PC-9 (cell line): Measurements from ENCODE around the gene GALNT7. TPM values are rescaled to one million over a fixed set of nuclear protein-coding genes. Genes with fewer than 3 reads are reported as not detected.
A peak's percentile ranks its signal among the peaks of the same experiment; 100 is the strongest.
"Not testable (repeated sequence)": the region's sequence is repeated elsewhere in the genome, so short reads cannot be mapped to it uniquely, and the experiment has no call there.

Experiments
- BruUV-seq: library from RNA; stranded (reverse); fragments of 400-500 nt; replicated peaks from 2 replicates; lab custom pipeline; 2021; lab: Mats Ljungman, UMichigan
- CTCF ChIA-PET: fragments of 300-600 bp; sonication (Branson Sonifier 250); formaldehyde crosslinking; loops from one replicate; lab custom pipeline; 2022; ENCODE audit warnings: antibody characterized with exemption; lab: Charles Lee
- POLR2A ChIA-PET: fragments of 300-600 bp; sonication (Branson Sonifier 250); formaldehyde crosslinking; loops from one replicate; lab custom pipeline; 2022; ENCODE audit warnings: antibody characterized with exemption; ENCODE audit not compliant: unreplicated experiment; lab: Charles Lee
- DNase-seq, 2 experiments: peaks; one replicate each; pipeline versions ENCODE4 v3.0.0 to v3.0.0-alpha.2; 2015 to 2022; ENCODE audit warnings: mixed read lengths in 1 of 2
- H2AFZ ChIP-seq: fragments of 200-600 bp; sonication (generic); 2 replicates; pipeline ENCODE4 v1.8.1; 2017; ENCODE audit warnings: antibody characterized with exemption
- H3F3A ChIP-seq: fragments of 200-600 bp; sonication (generic); 2 replicates; pipeline ENCODE4 v1.8.1; 2017; ENCODE audit warnings: antibody characterized with exemption, mild to moderate bottlenecking, low read depth; ENCODE audit not compliant: insufficient read depth
- H3K27ac ChIP-seq: fragments of 200-600 bp; sonication (generic); 2 replicates; pipeline ENCODE4 v1.6.1; 2016; ENCODE audit warnings: mixed run types
- H3K27me3 ChIP-seq: fragments of 200-600 bp; sonication (generic); 2 replicates; pipeline ENCODE4 v1.6.1; 2016; ENCODE audit warnings: low read depth, mixed run types; ENCODE audit not compliant: insufficient read depth
- H3K36me3 ChIP-seq: fragments of 200-600 bp; sonication (generic); 2 replicates; pipeline ENCODE4 v1.6.1; 2016; ENCODE audit warnings: low read depth, mixed run types
- H3K4me1 ChIP-seq: fragments of 200-600 bp; sonication (generic); replicated peaks from 2 replicates; pipeline ENCODE4 v1.6.1; 2016; ENCODE audit warnings: mixed run types; ENCODE audit not compliant: insufficient read depth
- H3K4me2 ChIP-seq: fragments of 200-600 bp; sonication (generic); 2 replicates; pipeline ENCODE4 v1.6.1; 2017; ENCODE audit warnings: mixed run types
- H3K4me3 ChIP-seq: fragments of 200-600 bp; sonication (generic); 2 replicates; pipeline ENCODE4 v1.6.1; 2016; ENCODE audit warnings: mixed run types
- H3K79me2 ChIP-seq: fragments of 200-600 bp; sonication (generic); 2 replicates; pipeline ENCODE4 v1.6.1; 2017; ENCODE audit warnings: low read depth, mixed run types
- H3K9me2 ChIP-seq: fragments of 200-600 bp; sonication (generic); 2 replicates; pipeline ENCODE4 v1.8.1; 2017; ENCODE audit warnings: mild to moderate bottlenecking; ENCODE audit not compliant: insufficient read depth
- H3K9me3 ChIP-seq: fragments of 200-600 bp; sonication (generic); 2 replicates; pipeline ENCODE4 v1.8.1; 2016; ENCODE audit warnings: low read depth; ENCODE audit not compliant: insufficient read depth
- H4K20me1 ChIP-seq: fragments of 200-600 bp; sonication (generic); 2 replicates; pipeline ENCODE4 v1.8.1; 2017; ENCODE audit not compliant: insufficient read depth
- EZH2 ChIP-seq: fragments of 200-600 bp; sonication (generic); IDR thresholded peaks from 2 replicates; pipeline ENCODE4 v1.8.0; 2017; ENCODE audit warnings: antibody characterized with exemption, low read depth
- intact Hi-C: fragments of 100-400 bp; cut with micrococcal nuclease; formaldehyde crosslinking; loops from one replicate; pipeline ENCODE4 v1.10.0; 2022; ENCODE audit not compliant: unreplicated experiment
- total RNA-seq: library from RNA; stranded (reverse); gene quantifications from 2 replicates; pipeline ENCODE4 v1.2.3, GENCODE V29; 2021
- TF ChIP-seq, protein P1 (sequence below): fragments of 200-600 bp; sonication (generic); conservative IDR thresholded peaks from 2 replicates; pipeline ENCODE4 v1.6.1; 2017; ENCODE audit warnings: mixed run types, antibody characterized with exemption, mild to moderate bottlenecking, moderate library complexity

GALNT7 gene
- total RNA-seq, 1 experiment from 2014 or later = 57.2 TPM

DNA sequence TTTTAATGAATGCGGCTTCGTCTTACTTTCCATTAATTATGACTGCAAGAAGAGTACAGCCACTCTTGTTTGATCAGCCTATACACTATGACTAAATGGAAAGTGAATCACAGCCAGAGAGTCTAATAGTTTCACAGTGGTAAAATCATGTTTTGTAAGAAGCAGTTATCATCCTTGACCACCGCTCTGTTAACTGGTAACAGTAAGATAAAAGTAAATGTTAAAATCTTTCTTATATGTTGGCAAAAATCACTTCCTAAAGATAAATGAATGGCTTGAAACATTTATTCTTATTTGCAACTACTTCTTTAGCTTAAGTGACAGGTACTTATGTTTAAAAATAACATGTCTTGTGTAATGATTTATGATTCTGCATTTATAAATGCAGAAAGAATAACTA, 13.2 kb downstream of the GALNT7 start:
- DNase-seq = peak in 1 of 2 experiments; percentile 64
- Histone ChIP-seq H3K9me2 (no peaks in the 10 kb centered on the region), H3K27ac (peak overlapping the region; percentile 86), H3K27me3 (no peaks in the 10 kb centered on the region), H3K4me1 (peaks cover 49% of the 10 kb centered on the region), H3K36me3 (no peaks in the 10 kb centered on the region), H2AFZ (no peak overlapping the region), H3K4me3 (no peak overlapping the region), H3K79me2 (peaks cover 66% of the 10 kb centered on the region), H3K4me2 (peak overlapping the region; percentile 35), H3K9me3 (no peaks in the 10 kb centered on the region), H3F3A (peaks cover 11% of the 10 kb centered on the region; the same call in 1 of the 2 replicates), H4K20me1 (no peaks in the 10 kb centered on the region)
- intact Hi-C loops = loop anchor here (1.0 kb wide), 1 partner anchor 9 kb away; no protein-coding TSS in a partner anchor
- TF ChIP-seq, protein P1, sequence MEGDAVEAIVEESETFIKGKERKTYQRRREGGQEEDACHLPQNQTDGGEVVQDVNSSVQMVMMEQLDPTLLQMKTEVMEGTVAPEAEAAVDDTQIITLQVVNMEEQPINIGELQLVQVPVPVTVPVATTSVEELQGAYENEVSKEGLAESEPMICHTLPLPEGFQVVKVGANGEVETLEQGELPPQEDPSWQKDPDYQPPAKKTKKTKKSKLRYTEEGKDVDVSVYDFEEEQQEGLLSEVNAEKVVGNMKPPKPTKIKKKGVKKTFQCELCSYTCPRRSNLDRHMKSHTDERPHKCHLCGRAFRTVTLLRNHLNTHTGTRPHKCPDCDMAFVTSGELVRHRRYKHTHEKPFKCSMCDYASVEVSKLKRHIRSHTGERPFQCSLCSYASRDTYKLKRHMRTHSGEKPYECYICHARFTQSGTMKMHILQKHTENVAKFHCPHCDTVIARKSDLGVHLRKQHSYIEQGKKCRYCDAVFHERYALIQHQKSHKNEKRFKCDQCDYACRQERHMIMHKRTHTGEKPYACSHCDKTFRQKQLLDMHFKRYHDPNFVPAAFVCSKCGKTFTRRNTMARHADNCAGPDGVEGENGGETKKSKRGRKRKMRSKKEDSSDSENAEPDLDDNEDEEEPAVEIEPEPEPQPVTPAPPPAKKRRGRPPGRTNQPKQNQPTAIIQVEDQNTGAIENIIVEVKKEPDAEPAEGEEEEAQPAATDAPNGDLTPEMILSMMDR = no peak
- TF ChIP-seq EZH2 = no peak
- no TSS peak for BruUV-seq
- ChIA-PET POLR2A (interaction anchor here (0.6 kb wide), 3 partner anchors 13 to 60 kb away, joined by 4 to 10 read pairs (median 5); partner anchors contain the start of gene GALNT7), CTCF (no interaction called here)

DNA sequence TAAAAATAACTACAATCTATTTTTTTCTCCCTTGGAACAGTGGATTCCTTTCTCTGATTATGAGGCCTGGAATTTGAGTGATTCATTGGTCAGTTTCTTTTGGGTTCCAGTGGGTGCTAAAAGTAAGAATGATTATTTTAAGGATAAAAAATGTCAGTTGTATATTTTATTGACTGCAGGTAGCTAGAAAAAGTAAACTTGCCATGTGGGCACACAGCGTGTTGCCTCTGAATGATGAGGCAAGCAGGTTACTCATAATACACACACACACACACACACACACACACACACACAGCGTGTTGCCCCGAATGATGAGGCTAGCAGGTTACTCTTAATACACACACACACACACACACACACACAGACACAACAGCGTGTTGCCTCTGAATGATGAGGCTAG, 13.8 kb downstream of the GALNT7 start:
- Histone ChIP-seq H3K27me3 (no peaks in the 10 kb centered on the region), H3K36me3 (no peaks in the 10 kb centered on the region), H3K9me2 (no peaks in the 10 kb centered on the region), H4K20me1 (no peaks in the 10 kb centered on the region), H3K79me2 (peaks cover 62% of the 10 kb centered on the region), H3K4me3 (no peak overlapping the region), H3K27ac (peak overlapping the region; percentile 86), H3K4me2 (peak overlapping the region; percentile 35), H3K9me3 (no peaks in the 10 kb centered on the region), H3K4me1 (peaks cover 49% of the 10 kb centered on the region), H2AFZ (no peak overlapping the region), H3F3A (peaks cover 11% of the 10 kb centered on the region; the same call in 1 of the 2 replicates)
- intact Hi-C loops = loop anchor here (1.0 kb wide), 1 partner anchor 9 kb away; no protein-coding TSS in a partner anchor
- POLR2A ChIA-PET = interaction anchor here (0.6 kb wide), 3 partner anchors 14 to 110 kb away, joined by 3 to 10 read pairs (median 4); partner anchors contain the start of gene GALNT7
- TF ChIP-seq, protein P1 = no peak
- no peak for TF ChIP-seq EZH2
- BruUV-seq = no TSS peak
- DNase-seq = peak; percentile 20 to 73
- CTCF ChIA-PET = no interaction called here

DNA sequence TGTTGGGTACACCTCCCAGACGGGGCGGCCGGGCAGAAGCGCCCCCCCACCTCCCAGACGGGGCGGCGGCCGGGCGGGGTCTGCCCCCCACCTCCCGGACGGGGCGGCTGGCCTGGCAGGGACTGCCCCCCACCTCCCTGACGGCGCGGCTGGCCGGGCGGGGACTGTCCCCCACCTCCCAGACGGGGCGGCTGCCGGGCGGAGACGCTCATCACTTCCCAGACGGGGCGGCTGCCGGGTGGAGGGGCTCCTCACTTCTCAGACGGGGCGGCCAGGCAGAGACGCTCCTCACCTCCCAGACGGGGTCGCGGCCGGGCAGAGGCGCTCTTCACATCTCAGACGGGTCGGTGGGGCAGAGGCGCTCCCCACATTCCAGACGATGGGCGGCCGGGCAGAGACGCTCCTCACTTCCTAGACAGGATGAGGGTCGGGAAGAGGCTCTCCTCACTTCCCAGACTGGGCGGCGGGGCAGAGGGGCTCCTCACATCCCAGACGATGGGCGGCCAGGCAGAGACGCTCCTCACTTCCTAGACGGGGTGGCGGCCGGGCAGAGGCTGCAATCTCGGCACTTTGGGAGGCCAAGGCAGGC, 15.1 kb downstream of the GALNT7 start:
- BruUV-seq, H3K9me3 ChIP-seq, intact Hi-C loops, H4K20me1 ChIP-seq, DNase-seq, H3K36me3 ChIP-seq, POLR2A ChIA-PET, H3K27me3 ChIP-seq, H3K9me2 ChIP-seq, H3K27ac ChIP-seq, H3K4me2 ChIP-seq, H2AFZ ChIP-seq, H3K4me3 ChIP-seq, CTCF ChIA-PET: not testable (repeated sequence)
- peaks cover 11% of the 10 kb centered on the region; the same call in 1 of the 2 replicates for H3F3A ChIP-seq
- H3K4me1 ChIP-seq = peaks cover 49% of the 10 kb centered on the region
- peaks cover 65% of the 10 kb centered on the region for H3K79me2 ChIP-seq
